Right lobe of liver (tissue), 6 donors: ENCODE data around the gene RAF1. TPM values are rescaled to one million over a fixed set of nuclear protein-coding genes. Genes with fewer than 3 reads are reported as not detected.

ENCODE experiments used
- ATAC-seq, 4 donors: fragments of 200-7000 bp; cut with Tn5 transposase; one replicate each; pipeline ENCODE4 v1.9.1; 2020; ENCODE audit warnings: mild to moderate bottlenecking in 4 of 4, moderate library complexity in 4 of 4
- DNase-seq, 3 donors: peaks; one replicate each; pipeline ENCODE4 v3.0.0-alpha.2; 2020
- H3K27ac ChIP-seq, 3 donors: fragments of 200-600 bp; one replicate each; pipeline ENCODE4 v1.8.0; 2022
- H3K27me3 ChIP-seq, 2 donors: fragments of 200-600 bp; one replicate each; pipeline ENCODE4 v1.8.0; 2022
- H3K36me3 ChIP-seq, 4 donors: fragments of 200-600 bp; sonication (generic) in 1 of 4; one replicate each; pipeline versions ENCODE4 v1.5.1 to v1.8.0; 2017 to 2022; ENCODE audit warnings: control low read depth in 1 of 4
- H3K4me1 ChIP-seq, 4 donors: fragments of 200-600 bp; sonication (generic) in 1 of 4; one replicate each; pipeline versions ENCODE4 v1.5.1 to v1.8.0; 2017 to 2022; ENCODE audit warnings: control low read depth in 1 of 4
- H3K4me3 ChIP-seq, 3 donors: fragments of 200-600 bp; one replicate each; pipeline ENCODE4 v1.8.0; 2022
- H3K9me3 ChIP-seq, 4 donors: fragments of 200-600 bp; sonication (generic) in 1 of 4; one replicate each; pipeline versions ENCODE4 v1.5.1 to v1.8.0; 2017 to 2022; ENCODE audit warnings: control low read depth in 1 of 4
- CTCF ChIP-seq, 4 donors: fragments of 200-600 bp in 3 of 4; fragments of 450-650 bp in 1 of 4; IDR thresholded peaks; one replicate each; pipeline versions ENCODE4 v1.5.1 to v1.8.0; 2016 to 2022; ENCODE audit warnings: antibody characterized with exemption in 4 of 4, mild to moderate bottlenecking in 2 of 4
- POLR2A ChIP-seq: fragments of 450-650 bp; IDR thresholded peaks from one replicate; pipeline ENCODE4 v1.6.1; 2017; ENCODE audit warnings: antibody characterized with exemption, mild to moderate bottlenecking
- WGBS: methylation state at CpG from one replicate; pipeline ENCODE4 v1.1.6; 2018; ENCODE audit warnings: low coverage, low lambda C conversion rate; ENCODE audit not compliant: insufficient coverage; ENCODE audit errors: missing lambda C conversion rate; 5-methylcytosine and 5-hydroxymethylcytosine counted together
- intact Hi-C, 2 donors: fragments of 100-400 bp; cut with DNase I; formaldehyde crosslinking; loops; one replicate each; pipeline versions ENCODE4 v1.11.2 to v1.14.1; 2022
- total RNA-seq, 6 experiments: library from RNA; depleted of rRNA in 2 of 6; stranded (reverse); fragments of >200 nt in 2 of 6; fragmentation: NEBNext Ultra II Directional in 3 of 6; extraction: Animal tissue kit (Norgen Biotek cat#: 25700) in 3 of 6; gene quantifications; one replicate each; pipeline versions ENCODE4 v1.1.0 to v1.2.4, GENCODE V29; 2016 to 2023
- donor health status: DM: no; HTN: yes; CAD: no.
- donor health status: DM: no; HTN: no; CAD: no.
- donor health status: DM: no; HTN: no; CAD: no.
- donor health status: DM: no; HTN: yes; CAD: no.
- donor health status: DM: no; HTN: yes; CAD: no.

The RAF1 gene
- total RNA-seq, 6 experiments from 2014 or later = 55.7 to 72.8 (median 60.4) TPM

- intact Hi-C loops = no loop called here
- H3K9me3 ChIP-seq = no peaks in the 10 kb centered on the region
- no peaks in the 10 kb centered on the region for H3K27me3 ChIP-seq
- H3K4me3 ChIP-seq = no peak overlapping the region
- no peaks in the 10 kb centered on the region for H3K36me3 ChIP-seq
- H3K27ac ChIP-seq = no peak overlapping the region
- no peak for DNase-seq
- peaks cover 0 to 54% (median 15%) of the 10 kb centered on the region in 4 donors for H3K4me1 ChIP-seq
- no peak for ATAC-seq
- WGBS = 41% methylated on average over 3 of the region's 4 CpGs
- no peak for TF ChIP-seq POLR2A
- no peak for TF ChIP-seq CTCF (IDR thresholded peaks at IDR 0.05)
These were observed 8.2 kb downstream of the RAF1 start for GRCh38 chr3:12655701-12656100.

- ATAC-seq (no peak), DNase-seq (no peak)
- WGBS = 70% methylated on average over 3 of the region's 4 CpGs
- TF ChIP-seq POLR2A = no peak
- no peak for TF ChIP-seq CTCF (IDR thresholded peaks at IDR 0.05)
- Histone ChIP-seq H3K27me3 (no peaks in the 10 kb centered on the region), H3K4me1 (peaks cover 0 to 40% (median 11%) of the 10 kb centered on the region in 4 donors), H3K4me3 (no peak overlapping the region), H3K36me3 (no peaks in the 10 kb centered on the region), H3K27ac (no peak overlapping the region), H3K9me3 (no peaks in the 10 kb centered on the region)
- intact Hi-C loops = no loop called here
These were observed 10.2 kb downstream of the RAF1 start for GRCh38 chr3:12653747-12654146.

- Histone ChIP-seq H3K27ac (peak overlapping the region; percentile 79 to 90 (median 88)), H3K9me3 (no peaks in the 10 kb centered on the region), H3K36me3 (no peaks in the 10 kb centered on the region), H3K4me3 (peak overlapping the region; percentile 0 to 23 (median 6)), H3K4me1 (peaks cover 0 to 55% (median 10%) of the 10 kb centered on the region in 4 donors), H3K27me3 (no peaks in the 10 kb centered on the region)
- intact Hi-C loops = no loop called here
- DNase-seq (peak in 2 of 3 donors; percentile 47 to 64), ATAC-seq (peak; percentile 50 to 65 (median 57))
- WGBS = 19% methylated on average over 12 of the region's 12 CpGs
- TF ChIP-seq POLR2A (no peak), CTCF (IDR thresholded peaks at IDR 0.05) (no peak)
These were observed 15.4 kb downstream of the RAF1 start for GRCh38 chr3:12648384-12648959.

GRCh38 chr3:12644331-12644937 is 19.5 kb downstream of the RAF1 start:
- H3K4me3 ChIP-seq = no peak overlapping the region
- H3K27me3 ChIP-seq = no peaks in the 10 kb centered on the region
- H3K36me3 ChIP-seq = no peaks in the 10 kb centered on the region
- DNase-seq (no peak), ATAC-seq (no peak)
- intact Hi-C loops = no loop called here
- WGBS = 49% methylated on average over 6 of the region's 6 CpGs
- H3K4me1 ChIP-seq = peaks cover 0 to 44% (median 12%) of the 10 kb centered on the region in 4 donors
- H3K9me3 ChIP-seq = no peaks in the 10 kb centered on the region
- H3K27ac ChIP-seq = no peak overlapping the region
- no peak for TF ChIP-seq POLR2A
- no peak for TF ChIP-seq CTCF (IDR thresholded peaks at IDR 0.05)
